Peyer's patch (tissue), 4 donors: ENCODE data around the gene TMOD1.

Source experiments
- POLR2A ChIP-seq, 2 donors: fragments of 450-650 bp; IDR thresholded peaks; one replicate each; pipeline ENCODE4 v1.5.1; 2017; ENCODE audit warnings: antibody characterized with exemption in 2 of 2, mild to moderate bottlenecking in 2 of 2, moderate library complexity in 2 of 2
- TF ChIP-seq, protein P1 (sequence below), 6 experiments: fragments of 450-650 bp in 4 of 6; fragments of 200-600 bp in 2 of 6; sonication (generic) in 1 of 6; IDR thresholded peaks; one replicate each; pipeline ENCODE4 v1.5.1; 2017 to 2019; ENCODE audit warnings: antibody characterized with exemption in 6 of 6, mild to moderate bottlenecking in 3 of 6, moderate library complexity in 1 of 6

DNA sequence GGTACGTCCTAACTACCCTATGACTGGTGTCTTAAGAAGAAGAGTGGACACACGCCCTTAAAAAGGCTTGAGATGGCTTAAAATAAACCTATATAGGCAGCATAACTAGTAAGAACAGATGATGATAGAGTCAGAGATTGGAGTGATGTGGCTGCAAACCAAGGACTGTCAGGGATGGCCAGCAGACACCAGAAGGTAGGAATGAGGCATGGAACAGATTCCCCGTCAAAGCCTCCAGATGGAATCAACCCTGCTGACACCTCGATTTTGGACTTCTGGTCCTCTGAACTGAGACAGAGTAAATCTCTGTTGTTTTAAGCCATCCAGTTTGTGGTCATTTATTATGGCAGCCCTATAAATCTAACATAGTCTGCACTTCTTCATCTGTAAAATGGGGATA is 7.4 kb downstream of the TMOD1 start:
- TF ChIP-seq, protein P1, sequence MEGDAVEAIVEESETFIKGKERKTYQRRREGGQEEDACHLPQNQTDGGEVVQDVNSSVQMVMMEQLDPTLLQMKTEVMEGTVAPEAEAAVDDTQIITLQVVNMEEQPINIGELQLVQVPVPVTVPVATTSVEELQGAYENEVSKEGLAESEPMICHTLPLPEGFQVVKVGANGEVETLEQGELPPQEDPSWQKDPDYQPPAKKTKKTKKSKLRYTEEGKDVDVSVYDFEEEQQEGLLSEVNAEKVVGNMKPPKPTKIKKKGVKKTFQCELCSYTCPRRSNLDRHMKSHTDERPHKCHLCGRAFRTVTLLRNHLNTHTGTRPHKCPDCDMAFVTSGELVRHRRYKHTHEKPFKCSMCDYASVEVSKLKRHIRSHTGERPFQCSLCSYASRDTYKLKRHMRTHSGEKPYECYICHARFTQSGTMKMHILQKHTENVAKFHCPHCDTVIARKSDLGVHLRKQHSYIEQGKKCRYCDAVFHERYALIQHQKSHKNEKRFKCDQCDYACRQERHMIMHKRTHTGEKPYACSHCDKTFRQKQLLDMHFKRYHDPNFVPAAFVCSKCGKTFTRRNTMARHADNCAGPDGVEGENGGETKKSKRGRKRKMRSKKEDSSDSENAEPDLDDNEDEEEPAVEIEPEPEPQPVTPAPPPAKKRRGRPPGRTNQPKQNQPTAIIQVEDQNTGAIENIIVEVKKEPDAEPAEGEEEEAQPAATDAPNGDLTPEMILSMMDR (IDR thresholded peaks at IDR 0.05), result no peak
- no peak for TF ChIP-seq POLR2A (IDR thresholded peaks at IDR 0.05)
